ENCODE results near the gene OTOS. TPM values are rescaled to one million over a fixed set of nuclear protein-coding genes. Genes with fewer than 3 reads are reported as not detected.

Gene OTOS
- total RNA-seq, 1 donor, result not detected

DNA sequence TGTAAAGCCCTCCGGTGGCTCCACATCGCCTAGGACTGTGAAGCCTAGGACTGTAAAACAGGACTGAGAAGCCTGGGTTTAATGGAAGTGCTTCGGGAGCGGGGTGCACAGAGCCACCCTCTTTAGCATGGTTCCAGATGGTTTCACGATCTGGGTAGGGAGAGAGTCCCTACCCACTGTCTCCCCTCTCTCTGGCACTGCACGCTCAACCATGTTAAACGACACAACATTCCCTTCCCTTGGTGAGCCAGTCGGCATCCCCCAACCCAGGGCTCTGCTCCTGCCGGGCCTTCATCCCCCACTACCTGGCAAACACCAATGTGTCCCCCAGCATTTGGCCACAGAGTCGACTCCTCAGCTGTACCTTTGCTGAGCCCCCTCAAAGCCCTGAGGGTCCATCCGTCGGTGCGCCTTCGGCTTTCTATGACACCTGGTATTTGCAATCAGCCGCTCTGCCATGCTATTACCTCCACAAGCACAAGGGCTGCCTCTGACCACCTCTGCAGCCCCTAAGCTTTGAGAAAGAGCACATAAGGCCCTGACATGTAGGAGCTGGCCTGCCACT, 5.4 kb downstream of the OTOS start:
- TF ChIP-seq, protein P1, sequence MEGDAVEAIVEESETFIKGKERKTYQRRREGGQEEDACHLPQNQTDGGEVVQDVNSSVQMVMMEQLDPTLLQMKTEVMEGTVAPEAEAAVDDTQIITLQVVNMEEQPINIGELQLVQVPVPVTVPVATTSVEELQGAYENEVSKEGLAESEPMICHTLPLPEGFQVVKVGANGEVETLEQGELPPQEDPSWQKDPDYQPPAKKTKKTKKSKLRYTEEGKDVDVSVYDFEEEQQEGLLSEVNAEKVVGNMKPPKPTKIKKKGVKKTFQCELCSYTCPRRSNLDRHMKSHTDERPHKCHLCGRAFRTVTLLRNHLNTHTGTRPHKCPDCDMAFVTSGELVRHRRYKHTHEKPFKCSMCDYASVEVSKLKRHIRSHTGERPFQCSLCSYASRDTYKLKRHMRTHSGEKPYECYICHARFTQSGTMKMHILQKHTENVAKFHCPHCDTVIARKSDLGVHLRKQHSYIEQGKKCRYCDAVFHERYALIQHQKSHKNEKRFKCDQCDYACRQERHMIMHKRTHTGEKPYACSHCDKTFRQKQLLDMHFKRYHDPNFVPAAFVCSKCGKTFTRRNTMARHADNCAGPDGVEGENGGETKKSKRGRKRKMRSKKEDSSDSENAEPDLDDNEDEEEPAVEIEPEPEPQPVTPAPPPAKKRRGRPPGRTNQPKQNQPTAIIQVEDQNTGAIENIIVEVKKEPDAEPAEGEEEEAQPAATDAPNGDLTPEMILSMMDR (IDR thresholded peaks at IDR 0.05; ENCODE audit: extremely low read depth, low read depth, low read length), result no peak
- Histone ChIP-seq H3K4me1 (ENCODE audit: insufficient read depth, low read length) (peaks cover 12% of the 10 kb centered on the region), H3K4me2 (ENCODE audit: insufficient read depth, low read length) (peak overlapping the region; percentile 95), H3K4me3 (ENCODE audit: insufficient read depth, low read length) (peak overlapping the region; percentile 93), H2AFZ (ENCODE audit: low read length) (peak overlapping the region; percentile 81), H3K9me3 (ENCODE audit: low read depth, low read length) (no peaks in the 10 kb centered on the region), H3K27me3 (ENCODE audit: insufficient read depth, low read length) (no peaks in the 10 kb centered on the region), H3K79me2 (ENCODE audit: insufficient read depth, low read length) (peaks cover 28% of the 10 kb centered on the region), H3K27ac (ENCODE audit: low read depth, low read length) (peak overlapping the region; percentile 67), H3K36me3 (ENCODE audit: insufficient read depth, low read length) (peaks cover 36% of the 10 kb centered on the region), H4K20me1 (ENCODE audit: insufficient read depth, low read length) (peaks cover 17% of the 10 kb centered on the region)
- peak; percentile 84 for DNase-seq (ENCODE audit: insufficient read length, low spot score, missing footprints)

DNA sequence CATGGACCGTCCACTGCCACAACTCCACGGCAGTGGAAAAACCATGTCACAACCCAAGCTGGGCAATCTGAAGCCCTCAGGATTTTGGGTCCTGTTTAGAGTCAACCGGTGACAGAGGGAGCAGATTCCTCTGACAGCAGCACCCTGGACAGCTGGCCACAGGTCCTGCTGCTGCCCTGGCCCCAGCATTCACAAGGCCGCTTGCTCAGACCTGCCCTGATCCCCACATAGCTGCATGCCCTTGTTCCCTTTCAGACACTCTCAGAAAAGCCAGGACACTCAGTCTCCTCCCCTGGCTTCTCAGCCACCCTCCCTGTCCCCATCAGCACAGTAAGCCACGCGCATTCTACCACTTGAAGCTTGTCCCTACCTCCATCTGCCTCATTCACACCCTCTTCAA, 6.0 kb downstream of the OTOS start:
- Histone ChIP-seq H3K27ac (ENCODE audit: low read depth, low read length) (no peak overlapping the region), H3K36me3 (ENCODE audit: insufficient read depth, low read length) (peaks cover 42% of the 10 kb centered on the region), H3K4me1 (ENCODE audit: insufficient read depth, low read length) (peaks cover 12% of the 10 kb centered on the region), H3K9me3 (ENCODE audit: low read depth, low read length) (no peaks in the 10 kb centered on the region), H3K27me3 (ENCODE audit: insufficient read depth, low read length) (no peaks in the 10 kb centered on the region), H3K4me2 (ENCODE audit: insufficient read depth, low read length) (peak overlapping the region; percentile 95), H4K20me1 (ENCODE audit: insufficient read depth, low read length) (peaks cover 17% of the 10 kb centered on the region), H2AFZ (ENCODE audit: low read length) (no peak overlapping the region), H3K79me2 (ENCODE audit: insufficient read depth, low read length) (peaks cover 28% of the 10 kb centered on the region), H3K4me3 (ENCODE audit: insufficient read depth, low read length) (peak overlapping the region; percentile 93)
- DNase-seq (ENCODE audit: insufficient read length, low spot score, missing footprints), result peak; percentile 90
- TF ChIP-seq, protein P1 (IDR thresholded peaks at IDR 0.05; ENCODE audit: extremely low read depth, low read depth, low read length), result no peak

DNA sequence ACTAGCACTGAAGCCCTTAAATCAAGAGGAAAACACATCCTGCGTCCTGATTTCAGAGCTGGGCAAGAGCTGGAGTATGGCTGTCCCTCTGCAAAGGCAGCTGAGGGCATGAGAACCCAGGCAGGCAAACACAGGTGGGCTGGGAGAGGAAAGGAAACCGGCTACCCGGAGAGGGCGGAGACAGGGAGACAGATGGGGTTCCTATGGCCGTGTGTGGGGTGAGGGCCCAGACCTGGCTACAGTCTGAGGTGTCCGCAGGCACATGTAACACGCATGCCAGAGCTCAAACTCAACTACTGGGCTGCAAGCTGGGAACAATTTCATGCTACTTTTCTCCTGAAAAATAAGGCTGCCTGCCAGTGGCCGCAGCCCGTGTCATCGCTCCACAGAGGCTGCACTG, 7.1 kb downstream of the OTOS start:
- H4K20me1 ChIP-seq (ENCODE audit: insufficient read depth, low read length), result peaks cover 17% of the 10 kb centered on the region
- peaks cover 28% of the 10 kb centered on the region for H3K79me2 ChIP-seq (ENCODE audit: insufficient read depth, low read length)
- no peaks in the 10 kb centered on the region for H3K9me3 ChIP-seq (ENCODE audit: low read depth, low read length)
- H3K27ac ChIP-seq (ENCODE audit: low read depth, low read length), result no peak overlapping the region
- DNase-seq (ENCODE audit: insufficient read length, low spot score, missing footprints), result no peak
- H3K4me3 ChIP-seq (ENCODE audit: insufficient read depth, low read length), result no peak overlapping the region
- peaks cover 49% of the 10 kb centered on the region for H3K36me3 ChIP-seq (ENCODE audit: insufficient read depth, low read length)
- H3K4me1 ChIP-seq (ENCODE audit: insufficient read depth, low read length), result peaks cover 12% of the 10 kb centered on the region
- TF ChIP-seq, protein P1 (IDR thresholded peaks at IDR 0.05; ENCODE audit: extremely low read depth, low read depth, low read length), result no peak
- no peaks in the 10 kb centered on the region for H3K27me3 ChIP-seq (ENCODE audit: insufficient read depth, low read length)
- no peak overlapping the region for H3K4me2 ChIP-seq (ENCODE audit: insufficient read depth, low read length)
- no peak overlapping the region for H2AFZ ChIP-seq (ENCODE audit: low read length)

DNA sequence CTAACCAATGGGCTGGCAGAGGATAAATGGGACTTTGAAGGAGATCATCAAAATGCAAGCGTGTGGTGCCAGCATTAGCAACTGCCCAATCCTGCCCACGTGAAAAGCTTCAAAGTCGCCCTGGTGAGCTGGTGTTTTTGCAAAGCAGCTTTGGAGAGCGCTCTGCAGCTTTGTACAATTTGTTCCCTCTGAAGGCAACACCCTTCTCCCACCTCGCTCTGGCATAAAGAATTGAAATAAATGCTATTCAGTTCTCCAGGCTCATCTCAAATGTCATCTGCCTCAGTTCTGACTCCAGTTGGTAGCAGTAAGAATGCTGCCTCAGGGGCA, 7.8 kb downstream of the OTOS start:
- Histone ChIP-seq H3K27me3 (ENCODE audit: insufficient read depth, low read length) (no peaks in the 10 kb centered on the region), H3K9me3 (ENCODE audit: low read depth, low read length) (no peaks in the 10 kb centered on the region), H3K27ac (ENCODE audit: low read depth, low read length) (no peak overlapping the region), H3K79me2 (ENCODE audit: insufficient read depth, low read length) (peaks cover 28% of the 10 kb centered on the region), H3K4me1 (ENCODE audit: insufficient read depth, low read length) (peaks cover 12% of the 10 kb centered on the region), H4K20me1 (ENCODE audit: insufficient read depth, low read length) (peaks cover 17% of the 10 kb centered on the region), H3K4me3 (ENCODE audit: insufficient read depth, low read length) (no peak overlapping the region), H3K4me2 (ENCODE audit: insufficient read depth, low read length) (no peak overlapping the region), H2AFZ (ENCODE audit: low read length) (no peak overlapping the region), H3K36me3 (ENCODE audit: insufficient read depth, low read length) (peaks cover 49% of the 10 kb centered on the region)
- no peak for DNase-seq (ENCODE audit: insufficient read length, low spot score, missing footprints)
- TF ChIP-seq, protein P1 (IDR thresholded peaks at IDR 0.05; ENCODE audit: extremely low read depth, low read depth, low read length), result no peak
